GM21737 (cell line): ENCODE data around the gene ANKRD34A.

Source experiments
- ATAC-seq: cut with Tn5 transposase; IDR thresholded peaks from one replicate; pipeline ENCODE4 v1.9.1; 2021; ENCODE audit warnings: mild to moderate bottlenecking, moderate library complexity; ENCODE audit not compliant: unreplicated experiment

The ANKRD34A gene

DNA sequence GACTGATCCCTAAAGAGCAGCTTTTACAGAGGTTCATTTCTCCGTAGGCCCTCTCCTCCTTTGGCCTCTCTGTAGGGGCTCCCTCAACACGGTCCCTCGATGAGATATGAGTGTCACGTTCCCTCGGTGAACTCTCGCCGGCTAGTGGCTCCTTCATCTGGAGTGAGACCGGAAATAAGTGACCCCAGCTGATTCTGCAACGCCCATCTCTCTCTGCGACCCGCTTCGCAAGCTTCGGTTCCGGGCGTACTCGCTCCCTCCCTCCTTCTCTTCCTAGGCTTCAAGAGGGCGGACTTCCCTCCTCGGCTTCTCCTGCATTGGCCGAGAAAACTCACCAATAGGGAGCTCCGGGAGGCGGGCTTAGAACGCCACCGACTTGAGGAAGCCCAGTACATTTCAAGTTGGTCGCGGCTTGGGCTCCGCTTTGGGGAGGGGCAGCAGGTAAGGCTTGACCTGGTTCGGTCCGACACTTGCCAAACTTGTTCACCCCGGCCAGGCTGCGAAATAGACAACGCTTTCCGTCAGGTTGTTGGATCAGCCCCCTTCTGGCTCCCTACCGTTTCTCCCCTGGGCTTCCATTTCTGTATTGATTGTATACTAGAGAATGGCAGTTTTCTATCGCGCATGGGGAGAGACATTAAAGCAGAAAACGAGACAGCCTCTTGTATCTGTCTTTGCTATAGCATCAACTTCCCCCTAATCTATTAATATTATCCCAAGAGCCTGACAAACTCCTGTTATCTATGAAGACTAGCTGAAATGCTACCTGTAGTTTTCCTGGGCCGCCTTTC is at the start of gene ANKRD34A, which contains the start of gene POLR3GL:
ANKRD34A (minus strand) TSS at position 248 of the 791 bp plus-strand sequence. CDS start 2,816 bp downstream, outside the sequence.
POLR3GL (plus strand) TSS at position 363 of the 791 bp plus-strand sequence. CDS start 10,176 bp downstream, outside the sequence.
- peak; percentile 92 for ATAC-seq

DNA sequence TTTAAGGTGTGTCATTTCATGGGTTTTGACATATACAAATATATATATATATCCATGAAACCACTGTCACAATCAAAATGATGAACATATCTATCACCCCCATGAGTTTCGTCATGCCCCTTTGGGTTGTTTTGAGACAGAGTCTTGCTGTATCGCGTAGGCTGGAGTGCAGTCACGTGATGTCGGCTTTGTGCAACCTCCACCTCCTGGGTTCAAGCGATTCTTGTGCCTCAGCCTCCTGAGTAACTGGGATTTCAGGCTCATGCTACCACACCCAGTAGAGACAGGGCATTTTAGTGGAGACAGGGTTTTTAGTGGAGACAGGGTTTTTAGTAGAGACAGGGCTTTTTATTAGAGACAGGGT is 49.2 kb upstream of the ANKRD34A start:
- ATAC-seq, result no peak

GRCh38 chr1:146012703-146013558 is 48.6 kb upstream of the ANKRD34A start:
- no peak for ATAC-seq

DNA sequence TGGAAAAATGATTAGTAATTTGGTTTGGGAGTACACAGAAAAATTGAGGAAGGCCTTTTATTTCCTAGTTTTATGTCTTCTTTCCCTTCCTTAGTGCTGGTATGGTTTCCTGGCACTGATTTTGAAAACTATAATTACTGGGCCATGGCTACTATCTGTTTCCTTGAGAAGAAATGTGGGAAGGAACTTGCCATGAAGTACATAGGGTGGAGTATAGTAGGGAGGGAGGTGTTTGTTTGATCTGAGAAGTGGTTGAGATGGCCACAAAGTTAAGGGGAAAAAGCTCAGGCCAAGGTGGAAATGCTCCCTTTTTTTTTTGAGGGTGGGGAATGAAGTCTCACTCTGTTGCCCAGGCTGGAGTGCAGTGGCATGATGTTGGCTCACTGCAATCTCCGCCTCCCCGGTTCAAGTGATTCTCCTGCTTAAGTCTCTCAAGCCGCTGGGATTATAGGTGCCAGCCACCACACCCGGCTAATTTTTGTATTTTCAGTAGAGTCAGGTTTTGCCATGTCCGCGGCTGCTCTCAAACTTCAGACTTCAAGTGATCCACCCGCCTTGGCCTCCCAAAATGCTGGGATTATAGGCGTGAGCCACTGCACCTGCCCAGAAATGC is 45.9 kb upstream of the ANKRD34A start:
- ATAC-seq, result no peak

DNA sequence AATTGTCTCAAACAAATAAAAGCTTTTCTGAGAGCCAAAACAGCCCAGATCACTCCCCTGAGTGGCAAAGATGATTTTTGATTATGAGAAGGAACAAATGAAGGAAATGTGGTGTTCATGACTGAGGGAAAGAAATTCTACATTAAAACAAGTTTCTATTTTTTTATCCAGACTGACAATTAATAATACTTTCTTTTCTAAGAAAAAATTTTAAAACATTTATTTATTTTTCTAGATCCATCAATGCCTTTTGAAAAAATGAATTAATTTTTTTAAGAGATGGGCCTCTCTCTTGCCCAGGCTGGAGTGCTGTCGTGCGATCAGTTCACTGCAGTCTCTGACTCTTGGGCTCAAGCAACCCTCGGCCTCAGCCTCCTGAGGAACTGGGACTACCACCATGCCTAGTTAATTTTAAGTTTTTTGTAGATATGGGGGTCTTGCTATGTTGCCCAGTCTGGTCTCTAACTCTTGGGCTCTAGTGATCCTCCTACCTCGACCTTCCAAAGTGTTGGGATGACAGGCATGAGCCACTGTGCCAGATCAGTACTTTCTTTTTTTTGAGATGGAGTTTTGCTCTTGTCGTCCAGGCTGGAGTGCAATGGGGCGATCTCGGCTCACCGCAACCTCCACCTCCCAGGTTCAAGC is 43.2 kb upstream of the ANKRD34A start:
- ATAC-seq, result no peak

DNA sequence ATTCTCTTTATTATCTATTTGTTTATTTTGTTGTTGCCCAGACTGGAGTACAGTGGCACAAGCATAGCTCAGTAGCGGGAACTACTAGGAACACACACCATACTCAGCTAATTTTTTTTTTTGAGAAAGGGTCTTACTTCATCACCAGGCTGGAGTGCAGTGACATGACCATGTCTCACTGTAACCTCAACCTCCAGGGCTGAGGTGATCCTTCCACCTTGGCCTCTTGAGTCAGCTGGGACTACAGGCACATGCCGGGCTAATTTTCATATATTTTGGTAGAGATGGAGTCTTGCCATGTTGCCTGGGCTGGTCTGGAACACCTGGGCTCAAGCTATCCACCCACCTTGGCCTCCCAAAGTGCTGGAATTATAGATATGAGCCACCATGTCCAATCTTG is 37.3 kb upstream of the ANKRD34A start:
- no peak for ATAC-seq

- no peak for ATAC-seq
Observed at GRCh38 chr1:145999321-146000024, 35.1 kb upstream of the ANKRD34A start.

DNA sequence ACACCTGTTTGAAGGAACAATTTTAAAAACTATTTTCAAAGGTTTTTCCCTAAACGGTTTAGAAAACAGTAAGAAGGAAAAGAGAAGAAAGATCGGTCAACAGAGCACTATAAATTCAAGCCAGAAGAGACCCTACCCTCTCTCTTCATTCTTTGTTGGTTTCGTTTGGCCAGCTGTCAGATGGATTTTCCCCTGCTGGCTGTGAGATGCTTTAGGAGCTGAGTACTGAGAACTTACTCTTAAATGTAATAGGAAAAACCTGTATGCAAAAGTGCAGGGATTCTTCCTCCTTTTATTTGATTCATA is 33.3 kb upstream of the ANKRD34A start:
- no peak for ATAC-seq

- ATAC-seq, result peak; percentile 33
Observed at GRCh38 chr1:145997016-145997717, 32.8 kb upstream of the ANKRD34A start.

DNA sequence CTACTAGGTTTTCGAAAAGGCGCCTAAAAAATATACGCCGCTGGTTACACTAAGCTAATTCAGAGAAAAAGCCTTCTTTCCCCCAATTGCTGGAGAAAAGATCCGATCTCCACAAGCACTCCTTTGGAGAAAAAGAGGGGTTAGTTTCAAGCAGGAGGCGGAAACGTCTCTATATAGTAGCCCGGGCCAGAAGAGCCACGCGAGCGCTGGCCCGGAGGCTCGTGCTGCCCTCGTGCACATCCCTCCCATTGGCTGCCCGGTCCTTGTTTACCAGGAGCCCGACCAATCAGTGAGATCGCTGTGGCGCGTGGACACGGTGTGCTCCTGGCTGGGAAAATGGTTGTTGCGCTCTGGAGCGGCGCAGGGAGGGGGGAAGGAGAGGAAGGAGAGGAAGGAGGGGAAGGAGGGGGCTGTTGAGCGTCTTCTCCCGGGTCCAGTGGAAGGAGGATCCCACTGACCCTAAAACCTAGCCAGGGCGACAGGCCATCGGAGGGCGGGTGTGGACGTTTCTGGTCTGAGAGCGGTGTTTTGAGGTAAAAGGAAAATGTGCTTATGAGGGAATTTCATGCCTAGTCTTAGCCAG is 32.1 kb upstream of the ANKRD34A start, which contains the start of gene TXNIP:
TXNIP (minus strand) TSS at position 147 of the 583 bp plus-strand sequence. CDS start 313 bp downstream, outside the sequence.
- ATAC-seq, result peak; percentile 73

DNA sequence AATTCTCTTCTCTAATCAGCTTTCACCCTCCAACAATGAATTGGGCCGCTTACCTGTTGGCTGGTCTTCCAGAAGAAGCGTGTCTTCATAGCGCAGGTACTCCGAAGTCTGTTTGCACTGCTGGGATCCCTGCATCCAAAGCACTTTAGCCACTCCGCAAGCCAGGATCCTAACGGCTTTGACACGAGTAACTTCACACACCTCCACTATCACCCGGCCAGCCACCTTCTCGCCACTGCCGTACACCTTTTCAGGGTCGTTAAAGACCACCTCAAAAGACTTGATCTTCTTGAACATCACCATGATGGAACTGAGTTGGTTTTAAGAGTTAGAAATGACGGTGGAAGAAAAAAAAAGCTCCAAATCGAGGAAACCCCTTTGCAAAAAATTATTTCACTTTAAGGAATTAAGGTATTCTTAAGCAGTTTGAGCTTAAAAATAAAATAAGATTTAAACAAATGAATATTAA is 31.6 kb upstream of the ANKRD34A start:
- ATAC-seq, result no peak

- ATAC-seq, result no peak
Observed at GRCh38 chr1:145995148-145995881, 30.9 kb upstream of the ANKRD34A start.

GRCh38 chr1:145994391-145995120 is 30.2 kb upstream of the ANKRD34A start:
- no peak for ATAC-seq

GRCh38 chr1:145993618-145994390 is 29.4 kb upstream of the ANKRD34A start:
- no peak for ATAC-seq

DNA sequence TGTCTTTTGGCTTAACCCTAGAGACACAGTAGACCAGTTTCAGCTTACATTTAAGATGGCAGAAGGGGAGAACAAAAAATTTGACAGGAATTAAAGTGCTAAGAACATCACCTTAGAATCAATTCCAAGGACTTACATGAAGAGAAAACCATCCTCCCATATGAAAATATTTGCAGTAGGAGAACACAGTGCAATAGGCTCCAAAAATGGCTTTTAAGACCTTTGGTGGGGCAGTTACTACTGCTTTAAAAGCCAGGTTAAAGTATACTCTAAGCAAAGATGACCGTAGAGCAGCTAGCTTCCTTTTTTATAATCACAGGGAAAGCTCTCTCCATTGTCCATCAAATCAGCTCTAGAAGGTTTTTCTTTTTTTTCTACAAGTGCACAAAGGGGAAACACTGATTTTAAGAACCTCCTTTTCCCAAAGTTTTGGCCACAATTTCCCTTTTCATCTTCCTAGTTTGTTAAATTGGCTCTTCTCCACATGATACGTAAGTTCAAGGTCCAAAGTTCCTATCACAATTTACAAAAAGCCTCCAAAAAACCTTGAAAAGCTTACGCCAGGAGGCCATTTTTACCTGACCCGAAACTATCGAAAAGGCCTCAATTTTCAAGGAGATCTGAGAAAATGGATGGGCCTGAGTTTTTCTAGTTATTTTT is 28.7 kb upstream of the ANKRD34A start:
- no peak for ATAC-seq

- ATAC-seq, result no peak
Observed at GRCh38 chr1:145992502-145992936, 28.1 kb upstream of the ANKRD34A start.
